MV-4-11 (cell line): Measurements from ENCODE around the gene ARID3A.
"Not testable (repeated sequence)": the region's sequence is repeated elsewhere in the genome, so short reads cannot be mapped to it uniquely, and the experiment has no call there.

ENCODE experiments used
- DNase-seq: peaks from one replicate; lab custom pipeline; 2025; lab: John Stamatoyannopoulos, UW

Gene ARID3A

DNA sequence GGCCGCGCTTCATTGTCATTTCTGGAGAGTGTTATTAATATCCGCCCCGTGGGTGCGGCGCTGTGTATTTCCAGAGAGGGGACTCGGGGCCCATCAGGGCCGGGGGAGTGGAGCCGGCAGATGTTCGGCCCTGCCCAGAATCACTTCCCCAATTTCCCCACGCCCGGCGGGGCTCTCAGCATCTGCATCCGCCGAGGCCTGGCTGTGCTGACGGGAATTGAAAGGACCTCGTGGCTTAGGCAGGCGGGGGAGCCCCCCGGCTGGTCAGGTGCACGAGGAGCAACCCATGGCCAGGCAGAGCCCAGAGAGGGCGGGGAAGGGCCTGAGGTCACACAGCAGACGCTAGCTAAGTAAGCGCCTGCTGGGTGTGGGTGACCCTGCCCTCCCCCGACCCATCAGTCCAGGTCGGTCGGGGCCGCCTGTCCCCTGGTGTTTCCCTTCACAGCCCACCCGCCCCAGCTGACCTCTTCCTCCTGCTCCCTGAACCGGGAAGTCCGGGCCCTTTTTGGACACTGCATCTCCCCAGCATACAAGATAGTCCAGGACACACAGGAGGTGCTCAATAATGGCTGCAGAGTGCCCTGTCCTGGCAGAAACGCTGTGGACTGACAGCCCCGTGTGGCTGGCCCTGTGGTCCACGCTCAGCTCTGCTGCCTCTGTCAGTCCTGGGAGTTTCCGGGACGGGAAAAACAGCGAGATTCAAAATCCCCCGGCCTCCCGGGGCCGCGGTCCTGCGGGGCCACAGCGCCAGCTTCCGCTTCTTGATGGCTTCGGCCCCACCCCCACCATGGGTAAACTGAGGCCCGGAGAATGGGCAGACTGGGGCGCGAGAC, 22.1 kb downstream of the ARID3A start:
- peak; percentile 99 for DNase-seq

DNA sequence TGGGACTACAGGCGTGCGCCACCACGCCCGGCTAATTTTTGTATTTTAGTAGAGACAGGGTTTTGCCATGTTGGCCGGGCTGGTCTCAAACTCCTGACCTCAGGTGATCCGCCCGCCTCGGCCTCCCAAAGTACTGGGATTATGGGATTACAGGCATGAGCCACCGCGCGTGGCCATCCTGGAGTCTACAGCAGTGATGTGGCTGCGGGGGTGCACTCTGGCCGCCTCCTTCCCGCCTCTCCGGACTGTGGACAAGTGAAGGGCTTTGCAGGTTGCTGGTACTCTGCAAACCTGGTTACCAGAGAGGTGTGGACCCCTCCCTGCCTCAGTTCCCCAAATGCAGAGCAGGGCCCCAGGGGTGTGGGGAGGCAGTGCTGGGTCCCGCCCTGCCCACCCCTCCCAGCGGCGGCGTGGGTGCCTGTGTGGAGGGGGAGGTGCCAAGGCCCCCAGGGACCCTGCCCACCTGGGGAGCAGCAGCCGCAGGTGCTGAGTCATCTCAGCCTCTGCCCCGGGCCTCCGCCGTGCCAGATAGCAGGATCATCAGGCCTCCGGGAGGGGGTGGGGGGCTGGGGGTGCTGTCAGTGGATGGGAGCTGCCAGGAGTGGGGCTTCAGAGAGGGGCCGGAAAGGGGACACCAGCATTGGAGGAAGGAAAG, 23.1 kb downstream of the ARID3A start:
- no peak for DNase-seq

DNA sequence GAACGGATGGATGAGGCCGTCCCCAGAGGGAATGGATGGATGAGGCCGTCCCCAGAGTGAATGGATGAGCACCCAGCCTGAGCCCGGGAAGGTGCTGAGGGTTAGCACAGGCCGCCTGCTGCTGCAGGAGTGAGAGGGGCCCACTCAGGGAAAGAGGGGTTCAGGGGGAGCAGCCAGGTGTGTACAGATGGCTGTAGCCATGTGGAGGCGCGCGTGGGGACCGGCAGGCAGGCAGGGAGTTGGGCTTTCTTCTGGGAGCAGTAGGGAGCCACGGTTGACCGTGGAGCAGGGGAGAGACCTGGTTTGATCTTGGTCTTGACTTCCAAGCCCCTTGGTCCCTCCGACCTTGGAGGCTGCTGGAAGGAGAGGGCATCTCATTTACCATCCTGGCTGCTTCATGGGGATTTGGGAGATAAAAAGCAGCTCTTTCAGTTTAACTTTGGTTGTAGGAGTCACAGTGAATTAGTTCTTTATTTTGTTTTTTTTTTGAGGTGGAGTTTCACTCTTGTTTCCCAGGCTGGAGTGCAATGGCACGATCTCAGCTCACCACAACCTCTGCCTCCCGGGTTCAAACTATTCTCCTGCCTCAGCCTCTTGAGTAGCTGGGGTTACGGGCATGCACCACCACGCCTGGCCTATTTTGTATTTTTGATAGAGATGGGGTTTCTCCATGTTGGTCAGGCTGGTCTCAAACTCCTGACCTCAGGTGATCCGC, 24.7 kb downstream of the ARID3A start:
- no peak for DNase-seq

DNA sequence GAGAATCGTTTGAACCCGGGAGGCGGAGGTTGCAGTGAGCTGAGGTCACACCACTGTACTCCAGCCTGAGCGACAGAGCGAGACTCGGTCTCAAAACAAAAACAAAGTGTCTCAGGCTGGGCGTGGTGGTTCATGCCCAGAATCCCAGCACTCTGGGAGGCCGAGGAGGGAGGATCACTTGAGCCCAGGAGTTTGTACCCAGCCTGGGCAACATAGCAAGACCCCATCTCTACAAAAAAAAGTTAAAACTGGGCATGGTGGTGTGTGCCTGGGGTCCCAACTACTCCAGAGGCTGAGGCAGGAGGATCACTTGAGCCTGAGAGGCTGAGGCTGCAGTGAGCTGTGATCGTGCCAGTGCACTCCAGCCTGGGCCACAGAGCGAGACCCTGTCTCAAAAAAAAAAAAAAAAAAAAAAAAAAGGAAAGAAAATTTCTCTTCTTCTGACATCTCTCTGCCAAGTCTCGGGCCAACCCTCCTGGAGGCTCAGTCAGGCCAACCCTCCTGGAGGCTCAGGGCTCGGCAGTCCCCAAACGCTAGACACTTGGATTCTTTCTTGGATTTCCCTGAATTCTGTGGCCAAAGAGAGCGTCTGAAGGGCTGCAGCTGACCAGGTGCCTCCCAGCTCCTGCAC, 26.3 kb downstream of the ARID3A start:
- no peak for DNase-seq

DNA sequence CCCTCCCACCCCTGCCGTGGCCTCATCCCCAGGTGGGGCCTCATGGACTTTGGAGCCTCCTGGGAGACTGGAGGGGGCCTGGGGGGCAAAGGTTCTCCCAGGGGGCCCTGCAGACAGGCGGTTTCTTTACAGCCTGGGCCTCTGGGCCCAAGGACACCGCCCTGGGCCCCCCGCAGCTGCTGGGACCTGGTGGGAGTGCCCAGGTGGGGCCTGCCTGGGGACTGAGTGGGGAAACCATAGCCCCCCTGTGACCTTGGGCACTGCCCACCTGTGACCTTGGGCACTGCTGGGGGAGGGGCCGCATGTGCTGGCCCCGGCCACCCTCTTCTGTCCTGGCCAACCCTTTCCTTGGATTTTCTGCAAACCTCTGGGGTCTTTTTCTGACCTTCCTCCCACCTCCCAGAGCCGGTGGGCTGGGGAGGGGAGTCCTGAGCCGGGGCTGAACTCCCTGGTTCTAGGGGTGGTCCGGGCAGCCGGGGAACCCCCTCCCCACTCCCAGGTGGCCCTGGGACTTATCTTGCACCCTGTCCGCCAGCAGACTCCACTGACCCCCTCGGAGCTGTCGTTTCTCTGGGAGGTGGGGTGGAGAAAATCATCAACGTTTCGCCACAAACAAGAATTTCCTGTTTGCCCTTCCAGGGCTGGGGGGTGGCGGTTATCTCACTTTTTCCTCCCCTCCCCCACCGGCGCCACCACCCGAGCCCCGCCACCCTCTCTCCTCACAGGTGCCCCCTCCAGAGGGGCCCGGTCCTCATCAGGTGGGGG, 27.0 kb downstream of the ARID3A start:
- no peak for DNase-seq

DNA sequence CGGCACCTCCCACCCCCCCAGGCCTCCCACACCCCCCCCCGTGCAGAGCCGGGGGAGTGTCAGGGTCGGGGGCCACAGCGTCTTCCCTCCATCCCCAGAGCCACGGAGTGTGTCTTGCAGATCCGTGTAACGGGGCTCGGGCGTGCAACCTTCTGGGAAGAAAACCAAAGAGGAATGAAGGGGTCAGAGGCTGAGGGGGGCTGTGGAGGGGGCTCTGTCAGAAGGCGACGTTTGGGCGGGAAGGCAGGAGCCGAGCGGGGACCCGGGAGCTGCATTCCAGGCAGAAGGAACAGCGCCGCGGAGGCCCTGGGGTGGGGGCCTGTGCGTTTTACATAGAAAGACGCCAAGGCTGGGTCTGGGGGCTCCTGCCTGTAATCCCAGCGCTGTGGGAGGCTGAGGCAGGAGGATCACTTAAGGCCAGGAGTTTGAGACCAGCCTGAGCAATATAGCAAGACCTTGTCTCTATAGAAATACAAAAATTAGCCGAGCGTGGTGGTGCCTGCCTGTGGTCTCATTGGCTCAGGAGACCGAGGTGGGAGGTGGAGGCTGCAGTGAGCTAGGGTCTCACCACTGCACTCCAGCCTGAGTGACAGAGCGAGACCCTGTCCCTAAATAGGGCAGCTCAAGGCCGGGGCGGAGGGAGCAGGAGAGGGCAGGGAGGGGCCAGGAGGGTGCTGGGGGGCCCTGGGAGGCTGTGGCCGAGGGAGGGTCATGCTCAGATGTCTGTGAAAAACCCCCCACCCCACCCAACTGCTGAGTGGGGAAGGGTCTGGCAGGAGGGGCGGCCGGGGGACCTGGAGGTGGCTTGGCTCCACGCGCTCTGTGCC, 27.8 kb downstream of the ARID3A start:
- DNase-seq, result no peak

DNA sequence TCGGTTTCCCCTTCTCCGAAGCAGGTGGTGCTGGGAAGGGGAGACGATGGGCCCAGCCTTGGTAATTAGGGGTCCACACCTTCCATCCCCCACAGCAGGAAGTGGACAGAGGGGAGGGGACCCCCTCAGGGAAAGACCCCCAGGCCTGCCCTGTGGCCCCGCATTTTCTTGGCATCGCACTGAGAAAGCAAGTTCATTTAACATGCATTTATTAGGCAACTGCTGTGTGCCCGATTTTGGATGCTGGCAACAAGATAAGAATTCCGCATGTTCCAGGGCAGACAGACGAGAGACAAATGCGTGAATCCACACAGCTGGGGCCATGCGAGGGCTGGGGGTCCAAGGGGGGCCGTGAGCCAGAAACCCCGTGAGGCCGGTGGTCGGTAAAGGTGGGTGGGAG, 28.4 kb downstream of the ARID3A start:
- no peak for DNase-seq

DNA sequence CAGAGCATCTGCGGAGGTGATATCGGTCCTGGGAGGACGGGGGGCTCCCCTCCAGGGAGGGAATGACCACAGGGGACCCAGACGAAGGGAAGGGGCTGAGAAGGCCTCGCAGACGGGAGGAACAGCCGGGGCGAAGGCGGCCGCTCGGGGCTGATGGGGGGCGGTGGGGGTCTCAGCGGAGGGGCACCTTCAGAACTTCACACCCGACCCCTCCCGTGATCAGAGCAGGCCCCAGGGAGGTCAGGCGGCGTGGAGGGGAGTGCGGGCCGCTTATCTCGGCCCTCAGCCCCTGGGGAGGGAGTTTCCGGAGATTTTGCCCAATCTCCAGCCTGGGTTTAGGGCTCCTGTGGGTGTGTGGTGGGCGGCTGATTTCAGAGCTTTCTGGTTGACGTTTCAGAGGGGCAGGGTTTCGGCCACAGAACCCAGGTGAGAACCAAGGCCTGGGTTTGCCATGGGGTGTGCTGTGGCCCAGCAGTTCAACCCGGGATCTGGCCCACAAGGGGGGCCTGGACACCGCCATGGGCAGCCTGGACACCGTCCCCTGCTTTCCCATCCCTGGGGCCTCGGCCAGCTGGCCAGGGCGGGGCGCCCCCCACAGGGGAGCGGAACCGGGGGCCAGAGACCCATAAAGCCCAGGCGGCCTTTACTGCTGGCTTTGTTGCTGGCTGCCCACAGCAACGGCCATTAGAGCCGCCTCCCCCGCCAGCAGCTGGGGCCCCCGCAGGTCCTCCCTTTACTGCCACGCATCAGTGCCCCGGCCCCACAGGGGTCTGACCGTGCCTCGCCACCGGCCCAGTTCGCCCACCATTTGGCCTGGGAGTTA, 29.0 kb downstream of the ARID3A start:
- DNase-seq, result no peak

DNA sequence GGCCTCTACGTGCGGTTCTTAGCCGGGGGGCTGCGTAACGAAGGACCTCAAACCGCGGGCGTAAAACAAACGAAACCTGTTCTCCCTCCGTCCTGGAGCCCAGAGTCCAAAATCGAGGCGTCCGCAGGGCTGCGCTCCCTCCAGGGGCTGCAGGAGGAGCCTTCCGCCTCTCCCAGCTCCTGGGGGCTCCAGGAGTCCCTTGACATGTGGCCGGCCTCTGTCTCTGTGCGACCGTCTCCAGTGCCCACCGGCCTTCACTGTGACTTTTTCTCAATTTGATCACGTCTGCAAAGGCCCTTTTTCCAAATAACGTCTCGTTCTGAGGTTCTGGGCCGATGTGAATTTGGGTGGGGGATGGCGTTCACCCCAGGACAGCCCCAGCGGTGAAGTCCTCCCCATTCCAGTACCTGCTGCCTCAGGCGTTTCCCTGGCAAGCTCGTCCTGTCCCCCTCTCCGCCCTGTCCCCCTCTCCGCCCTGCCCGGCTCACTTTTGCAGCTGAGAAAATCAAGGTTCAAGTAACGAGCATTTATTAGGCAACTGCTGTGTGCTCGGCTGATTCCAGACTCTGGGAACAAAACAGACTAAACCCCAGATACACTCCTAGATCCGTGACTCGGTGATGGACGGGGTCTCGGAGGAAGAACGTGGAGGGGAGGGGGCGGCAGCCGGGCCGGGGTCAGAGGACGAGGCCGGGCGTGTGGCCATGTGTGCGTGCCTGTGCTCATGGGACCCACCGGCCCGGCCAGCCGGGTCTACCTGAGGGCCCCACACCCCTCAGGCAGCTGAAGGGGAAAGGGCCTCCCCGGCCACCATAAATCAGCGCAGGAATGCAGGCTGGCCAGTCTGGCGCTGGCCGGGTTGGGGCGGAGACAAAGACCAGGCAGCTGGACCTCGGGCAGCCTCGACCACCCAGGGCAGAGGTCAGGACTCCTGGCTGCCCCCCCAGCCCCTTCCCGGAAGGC, 30.2 kb downstream of the ARID3A start:
- no peak for DNase-seq

DNA sequence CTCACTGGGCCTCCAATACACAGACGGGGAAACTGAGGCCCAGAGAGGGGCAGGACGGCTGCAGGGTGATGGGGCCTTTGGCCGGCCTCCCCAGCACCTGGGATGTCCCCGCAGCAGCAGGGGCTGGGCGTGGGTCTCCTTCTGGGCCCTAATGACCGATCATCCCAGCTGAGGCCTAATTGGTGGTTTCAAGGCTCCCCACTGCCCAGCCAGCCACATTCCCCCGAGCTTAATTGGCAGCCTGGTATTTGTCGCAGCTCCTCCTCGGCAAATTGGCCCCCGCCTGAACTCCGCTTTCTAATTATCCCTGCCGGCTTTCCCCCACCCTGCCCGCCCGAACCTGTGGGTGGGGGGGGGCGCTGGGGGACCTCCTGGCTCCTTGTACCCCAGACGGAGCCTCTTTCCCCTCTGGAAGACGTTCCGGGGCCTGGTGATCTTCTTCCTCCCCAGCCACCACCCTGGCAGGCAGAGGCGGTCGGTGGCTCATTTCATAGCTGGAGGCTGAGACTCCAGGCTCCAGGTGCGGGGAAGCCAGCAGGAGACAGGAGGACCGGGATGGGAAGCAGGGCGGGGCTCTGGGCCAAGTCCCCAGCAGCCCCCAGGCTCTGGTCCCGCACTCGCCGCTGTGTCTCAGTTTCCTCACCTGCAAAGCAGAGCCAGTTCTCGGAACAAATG, 31.1 kb downstream of the ARID3A start:
- DNase-seq, result no peak

DNA sequence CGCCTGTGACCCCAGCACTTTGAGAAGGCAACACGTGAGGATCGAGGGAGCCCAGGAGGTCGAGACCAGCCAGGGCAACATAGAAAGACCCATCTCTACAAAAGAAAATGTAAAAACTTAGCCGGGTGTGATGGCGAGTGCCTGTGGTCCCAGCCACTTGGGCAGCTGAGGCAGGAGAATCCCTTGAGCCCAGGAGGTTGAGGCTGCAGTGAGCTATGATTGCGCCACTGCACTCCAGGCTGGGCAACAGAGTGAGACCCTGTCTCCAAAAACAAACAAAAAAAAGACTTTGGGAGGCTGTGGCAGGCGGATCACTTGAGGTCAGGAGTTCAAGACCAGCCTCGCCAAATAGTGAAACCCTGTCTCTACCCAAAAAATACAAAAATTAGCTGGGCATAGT, 31.7 kb downstream of the ARID3A start:
- DNase-seq, result not testable (repeated sequence)

DNA sequence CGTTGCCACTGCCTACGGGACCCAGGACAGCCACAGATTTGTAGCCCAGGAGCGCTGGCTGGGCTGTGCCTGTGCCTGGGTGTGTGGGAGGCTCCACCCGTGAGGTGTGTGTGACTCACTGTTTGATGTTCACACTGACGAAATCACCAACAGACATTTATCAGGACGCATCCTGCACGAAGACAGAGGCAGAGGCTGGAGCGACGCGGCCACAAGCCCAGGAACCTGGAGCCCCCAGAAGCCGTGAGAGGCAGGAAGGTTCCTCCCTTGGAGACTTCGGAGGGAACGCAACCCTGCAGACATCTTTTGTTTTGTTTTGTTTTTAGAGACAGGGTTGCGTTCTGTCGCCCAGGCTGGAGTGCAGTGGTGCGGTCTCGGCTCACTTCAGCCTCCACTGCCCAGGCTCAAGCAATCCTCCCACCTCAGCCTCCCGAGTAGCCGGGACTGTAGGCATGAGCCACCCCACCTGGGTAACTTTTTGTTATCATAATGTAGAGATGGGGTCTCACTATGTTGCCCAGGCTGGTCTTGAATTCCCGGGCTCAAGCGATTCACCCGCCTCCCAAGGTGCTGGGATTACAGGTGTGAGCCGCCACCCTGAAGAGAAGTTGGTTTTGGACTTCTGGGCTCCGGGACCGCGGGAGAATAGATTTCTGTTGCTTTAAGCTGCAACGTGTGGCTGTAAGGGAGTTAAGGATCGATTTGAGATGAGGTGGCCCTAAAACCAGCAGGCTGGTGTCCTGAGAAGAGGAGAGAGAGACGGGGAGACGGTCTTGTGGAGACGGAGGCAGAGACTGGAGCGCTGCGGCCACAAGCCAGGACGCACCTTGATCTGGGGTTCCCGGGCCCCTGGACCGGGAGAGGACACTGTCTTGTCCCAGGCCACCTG, 33.4 kb downstream of the ARID3A start:
- peak; percentile 64 for DNase-seq

DNA sequence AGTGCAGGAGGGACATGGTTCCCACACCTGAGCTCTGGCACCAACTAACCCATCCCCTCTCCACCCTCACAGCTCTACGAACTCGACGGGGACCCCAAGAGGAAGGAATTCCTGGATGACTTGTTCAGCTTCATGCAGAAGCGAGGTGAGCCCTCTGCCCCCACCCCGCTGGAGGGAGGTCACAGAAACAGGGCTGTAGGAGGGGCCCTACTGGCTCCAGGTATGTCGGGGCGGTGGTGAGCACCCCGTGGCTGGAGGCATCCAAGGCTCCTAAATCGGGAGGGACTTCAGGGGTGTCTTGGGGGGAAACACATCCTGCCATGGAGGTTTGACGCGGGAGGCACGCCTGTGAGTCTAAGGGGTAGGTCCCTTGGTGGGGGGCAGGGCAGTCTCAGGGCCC, 34.2 kb downstream of the ARID3A start:
- no peak for DNase-seq

DNA sequence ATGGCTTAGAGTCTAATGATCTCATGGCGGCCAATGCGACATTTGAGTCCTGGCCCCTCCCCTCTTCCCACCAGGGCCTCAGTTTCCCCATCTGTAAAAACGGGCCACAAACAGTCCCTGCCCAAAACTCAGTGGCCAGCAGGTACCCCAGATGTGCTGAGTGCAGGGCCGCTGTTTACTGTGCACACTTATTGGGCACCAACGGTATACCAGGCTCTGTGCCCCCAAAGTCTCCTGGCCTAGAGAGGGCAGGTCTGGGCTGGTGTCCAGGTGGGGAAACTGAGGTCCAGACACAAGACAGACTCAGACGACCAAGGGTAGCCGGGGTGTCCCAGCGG, 34.7 kb downstream of the ARID3A start:
- no peak for DNase-seq

DNA sequence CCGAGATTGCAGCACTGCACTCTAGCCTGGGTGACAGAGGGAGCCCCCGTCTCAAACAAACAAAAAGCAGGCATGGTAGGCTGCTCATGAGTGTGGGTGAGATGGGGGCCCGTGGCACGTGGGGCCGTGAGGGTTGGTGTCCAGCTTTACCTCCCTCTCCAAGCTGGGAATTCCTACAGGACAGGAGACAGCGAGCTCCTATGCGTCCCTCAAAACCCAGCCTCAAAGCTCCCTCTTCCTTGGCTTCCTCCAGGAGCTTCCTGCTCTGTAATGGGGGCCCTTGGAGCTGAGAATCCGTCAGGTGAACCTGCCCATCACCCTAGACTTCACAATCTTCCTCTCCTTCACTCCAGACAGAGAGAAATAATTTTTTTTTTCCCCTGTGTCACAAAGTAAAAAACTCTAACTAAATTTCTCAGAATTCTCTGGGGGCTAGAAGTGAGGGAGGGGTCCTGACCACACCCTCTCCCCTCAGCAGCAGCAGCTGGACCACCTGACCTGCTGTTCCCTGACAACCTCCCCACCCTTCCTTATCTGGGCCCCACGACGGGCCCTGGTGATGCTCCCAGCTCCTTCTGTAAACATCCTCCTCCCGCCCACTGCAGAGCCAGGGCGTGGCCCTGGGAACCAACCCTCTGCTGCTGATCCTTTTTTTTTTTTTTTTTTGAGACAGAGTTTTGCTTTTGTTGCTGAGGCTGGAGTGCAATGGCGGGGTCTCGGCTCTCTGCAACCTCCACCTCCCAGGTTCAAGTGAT, 36.2 kb downstream of the ARID3A start:
- DNase-seq, result no peak

DNA sequence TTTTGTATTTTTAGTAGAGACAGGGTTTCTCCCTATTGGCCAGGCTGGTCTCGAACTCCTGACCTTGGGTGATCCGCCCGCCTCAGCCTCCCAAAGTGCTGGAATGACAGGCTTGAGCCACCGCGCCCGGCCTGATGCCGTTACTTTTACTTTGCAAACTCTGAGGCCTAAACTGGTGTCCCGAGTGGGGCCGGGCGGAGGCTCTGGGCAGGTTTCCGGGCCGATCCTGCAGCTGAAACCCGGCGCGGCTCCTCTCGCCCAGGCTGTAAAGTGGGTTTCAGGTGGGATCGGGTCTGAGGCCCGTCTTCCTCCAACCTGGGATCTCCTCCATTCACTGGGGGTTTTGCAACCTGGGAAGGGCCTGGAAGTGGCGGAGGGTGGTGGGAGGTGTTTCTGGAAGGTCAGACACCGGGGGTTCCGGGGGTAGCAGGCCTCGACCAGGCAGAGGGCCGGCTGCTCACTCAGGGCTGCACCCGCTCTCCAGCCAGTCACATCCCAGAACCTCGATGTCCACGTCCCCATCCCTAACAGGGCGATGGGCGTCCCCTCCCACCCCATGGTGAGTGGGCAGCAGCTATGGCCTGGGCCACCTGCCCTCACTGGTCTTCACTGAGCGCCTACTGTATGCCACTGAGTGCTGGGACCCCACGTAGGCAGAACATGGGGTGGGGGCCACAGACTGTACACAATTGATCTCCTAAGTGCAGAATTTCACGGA, 37.0 kb downstream of the ARID3A start:
- DNase-seq, result no peak
